ENCODE measurements around the gene CA12.
"Not testable (repeated sequence)": the region's sequence is repeated elsewhere in the genome, so short reads cannot be mapped to it uniquely, and the experiment has no call there.

CA12 gene

GRCh38 chr15:63381301-63382204 lies at the start of gene CA12:
Gene CA12 (minus strand): TSS chr15:63381846. CDS start chr15:63381720, 126 bp downstream.
- no peak for DNase-seq

GRCh38 chr15:63430766-63431451 lies 49.3 kb upstream of the CA12 start:
- no peak for DNase-seq

GRCh38 chr15:63426552-63426951 lies 44.9 kb upstream of the CA12 start:
- DNase-seq: no peak

- no peak for DNase-seq
Observed at GRCh38 chr15:63425426-63425985, 43.9 kb upstream of the CA12 start.

- no peak for DNase-seq
Observed at GRCh38 chr15:63422891-63423590, 41.4 kb upstream of the CA12 start.

GRCh38 chr15:63421433-63421832 lies 39.8 kb upstream of the CA12 start:
- no peak for DNase-seq

- no peak for DNase-seq
Observed at GRCh38 chr15:63420333-63420747, 38.7 kb upstream of the CA12 start.

GRCh38 chr15:63418811-63419210 lies 37.2 kb upstream of the CA12 start:
- DNase-seq: no peak

GRCh38 chr15:63417721-63418120 lies 36.1 kb upstream of the CA12 start:
- DNase-seq: no peak

- DNase-seq: not testable (repeated sequence)
Observed at GRCh38 chr15:63417274-63417673, 35.6 kb upstream of the CA12 start.

- no peak for DNase-seq
Observed at GRCh38 chr15:63414474-63415120, 33.0 kb upstream of the CA12 start.

GRCh38 chr15:63412551-63412950 lies 30.9 kb upstream of the CA12 start:
- no peak for DNase-seq

- no peak for DNase-seq
Observed at GRCh38 chr15:63411866-63412265, 30.2 kb upstream of the CA12 start.

GRCh38 chr15:63409179-63409578 lies 27.5 kb upstream of the CA12 start:
- no peak for DNase-seq

GRCh38 chr15:63408524-63408923 lies 26.9 kb upstream of the CA12 start:
- DNase-seq: no peak

GRCh38 chr15:63407612-63408011 lies 26.0 kb upstream of the CA12 start:
- no peak for DNase-seq

- no peak for DNase-seq
Observed at GRCh38 chr15:63405683-63406390, 24.2 kb upstream of the CA12 start.

- no peak for DNase-seq
Observed at GRCh38 chr15:63405159-63405558, 23.5 kb upstream of the CA12 start.

- no peak for DNase-seq
Observed at GRCh38 chr15:63403254-63403945, 21.8 kb upstream of the CA12 start.

GRCh38 chr15:63402498-63403253 lies 21.0 kb upstream of the CA12 start:
- no peak for DNase-seq
